HepG2 (cell line): Measurements from ENCODE around the gene BAHCC1. TPM values are rescaled to one million over a fixed set of nuclear protein-coding genes. Genes with fewer than 3 reads are reported as not detected.

Source experiments
- BHLHE40 ChIP-seq: IDR thresholded peaks from 2 replicates; pipeline ENCODE4 v1.6.1; 2011; ENCODE audit warnings: low read length, improper control_type of control experiment
- CBX2 ChIP-seq, 2 experiments: fragments of 200-600 bp in 1 of 2; sonication (generic); formaldehyde crosslinking in 1 of 2; IDR thresholded peaks; 2 replicates each; pipeline versions ENCODE4 v1.7.0 to v1.8.1; 2018 to 2022; ENCODE audit warnings: low read depth in 2 of 2, low read length in 1 of 2, mild to moderate bottlenecking in 1 of 2, missing genetic modification reagents in 1 of 2
- DMAP1 ChIP-seq: IDR thresholded peaks from 2 replicates; pipeline ENCODE4 v1.6.1; 2016
- JDP2 ChIP-seq: sonication (generic); formaldehyde crosslinking; IDR thresholded peaks from 2 replicates; pipeline ENCODE4 v1.8.1; 2022; ENCODE audit warnings: missing genetic modification reagents, borderline replicate concordance
- KAT8 ChIP-seq: IDR thresholded peaks from 2 replicates; pipeline ENCODE4 v1.6.1; 2016; ENCODE audit warnings: missing genetic modification reagents, missing compliant biosample characterization
- MEIS2 ChIP-seq: sonication (generic); formaldehyde crosslinking; IDR thresholded peaks from 2 replicates; pipeline ENCODE4 v1.9.0; 2021; ENCODE audit warnings: mild to moderate bottlenecking, missing genetic modification reagents
- MZF1 ChIP-seq: sonication (generic); formaldehyde crosslinking; IDR thresholded peaks from 2 replicates; pipeline ENCODE4 v1.8.1; 2023; ENCODE audit warnings: mild to moderate bottlenecking, missing genetic modification reagents, borderline replicate concordance
- NCOA2 ChIP-seq: sonication (generic); formaldehyde crosslinking; IDR thresholded peaks from 2 replicates; pipeline ENCODE4 v1.8.0; 2022; ENCODE audit warnings: inconsistent platforms
- PAWR ChIP-seq: sonication (generic); formaldehyde crosslinking; IDR thresholded peaks from 2 replicates; pipeline ENCODE4 v1.4.0; 2020; ENCODE audit warnings: missing genetic modification reagents, mild to moderate bottlenecking, borderline replicate concordance
- REPIN1 ChIP-seq: sonication (generic); formaldehyde crosslinking; IDR thresholded peaks from 2 replicates; pipeline ENCODE4 v1.8.0; 2022; ENCODE audit warnings: missing genetic modification reagents, low read depth, mild to moderate bottlenecking, borderline replicate concordance
- SAP130 ChIP-seq: IDR thresholded peaks from 2 replicates; pipeline ENCODE4 v1.6.1; 2016; ENCODE audit warnings: low read depth
- SP2 ChIP-seq: sonication (generic); formaldehyde crosslinking; IDR thresholded peaks from 2 replicates; pipeline ENCODE4 v1.5.1; 2020; ENCODE audit warnings: mild to moderate bottlenecking, missing genetic modification reagents
- ZFP82 ChIP-seq: sonication (generic); formaldehyde crosslinking; IDR thresholded peaks from 2 replicates; pipeline ENCODE4 v1.5.1; 2020; ENCODE audit warnings: mild to moderate bottlenecking, missing genetic modification reagents, borderline replicate concordance
- ZNF10 ChIP-seq: sonication (generic); formaldehyde crosslinking; IDR thresholded peaks from 2 replicates; pipeline ENCODE4 v1.4.0; 2020; ENCODE audit warnings: mild to moderate bottlenecking, low read depth, missing genetic modification reagents, borderline replicate concordance
- ZNF234 ChIP-seq: sonication (generic); formaldehyde crosslinking; conservative IDR thresholded peaks from 2 replicates; pipeline ENCODE4 v1.5.1; 2020; ENCODE audit warnings: mild to moderate bottlenecking, missing genetic modification reagents
- ZNF235 ChIP-seq: sonication (generic); formaldehyde crosslinking; IDR thresholded peaks from 2 replicates; pipeline ENCODE4 v1.8.1; 2023; ENCODE audit warnings: mild to moderate bottlenecking, missing genetic modification reagents, borderline replicate concordance
- ZZZ3 ChIP-seq: sonication (generic); formaldehyde crosslinking; IDR thresholded peaks from 2 replicates; pipeline ENCODE4 v1.4.0; 2020; ENCODE audit warnings: missing genetic modification reagents, mild to moderate bottlenecking, borderline replicate concordance
- polyA plus RNA-seq, 8 experiments: library from polyadenylated mRNA; depleted of rRNA in 3 of 8; stranded (reverse) in 7 of 8; unstranded in 1 of 8; fragments of >200 nt; fragmentation: Illumina TruSeq in 4 of 8; extraction: Trizol in 4 of 8; gene quantifications; 2 replicates each; pipeline versions ENCODE4 v1.2.1 to v1.2.3, GENCODE V29; 2011 to 2016; ENCODE audit warnings: low read depth in 4 of 8, missing spikeins in 1 of 8, mixed read lengths in 1 of 8; ENCODE audit not compliant: insufficient read depth in 1 of 8
- total RNA-seq, 5 experiments: library from RNA; depleted of rRNA; stranded (reverse); fragments of >200 nt; fragmentation: Illumina TruSeq; extraction: Trizol; gene quantifications; 2 replicates each; pipeline ENCODE4 v1.2.3, GENCODE V29; 2016; ENCODE audit warnings: low read depth in 1 of 5
- TF ChIP-seq, protein P1 (sequence below): sonication (generic); formaldehyde crosslinking; IDR thresholded peaks from 2 replicates; pipeline ENCODE4 v1.4.0; 2020; ENCODE audit warnings: mild to moderate bottlenecking, missing genetic modification reagents
- TF ChIP-seq, protein P2 (sequence below): IDR thresholded peaks from 2 replicates; pipeline ENCODE4 v1.6.1; 2016; ENCODE audit warnings: mild to moderate bottlenecking
- TF ChIP-seq, protein P3 (sequence below): sonication (generic); formaldehyde crosslinking; IDR thresholded peaks from 2 replicates; pipeline ENCODE4 v1.4.0; 2020; ENCODE audit warnings: missing genetic modification reagents
- TF ChIP-seq, protein P4 (sequence below): sonication (generic); formaldehyde crosslinking; IDR thresholded peaks from 2 replicates; pipeline ENCODE4 v1.5.0; 2020; ENCODE audit warnings: missing genetic modification reagents
- TF ChIP-seq, protein P5 (sequence below): sonication (generic); formaldehyde crosslinking; IDR thresholded peaks from 2 replicates; pipeline ENCODE4 v1.9.0; 2021; ENCODE audit warnings: missing genetic modification reagents, borderline replicate concordance

Gene BAHCC1
- total and polyA plus RNA-seq, 2 of the 13 experiments (the other 11 are each of a cell fraction or from before 2014, with no cell fraction given): 1.4 to 1.7 TPM

DNA sequence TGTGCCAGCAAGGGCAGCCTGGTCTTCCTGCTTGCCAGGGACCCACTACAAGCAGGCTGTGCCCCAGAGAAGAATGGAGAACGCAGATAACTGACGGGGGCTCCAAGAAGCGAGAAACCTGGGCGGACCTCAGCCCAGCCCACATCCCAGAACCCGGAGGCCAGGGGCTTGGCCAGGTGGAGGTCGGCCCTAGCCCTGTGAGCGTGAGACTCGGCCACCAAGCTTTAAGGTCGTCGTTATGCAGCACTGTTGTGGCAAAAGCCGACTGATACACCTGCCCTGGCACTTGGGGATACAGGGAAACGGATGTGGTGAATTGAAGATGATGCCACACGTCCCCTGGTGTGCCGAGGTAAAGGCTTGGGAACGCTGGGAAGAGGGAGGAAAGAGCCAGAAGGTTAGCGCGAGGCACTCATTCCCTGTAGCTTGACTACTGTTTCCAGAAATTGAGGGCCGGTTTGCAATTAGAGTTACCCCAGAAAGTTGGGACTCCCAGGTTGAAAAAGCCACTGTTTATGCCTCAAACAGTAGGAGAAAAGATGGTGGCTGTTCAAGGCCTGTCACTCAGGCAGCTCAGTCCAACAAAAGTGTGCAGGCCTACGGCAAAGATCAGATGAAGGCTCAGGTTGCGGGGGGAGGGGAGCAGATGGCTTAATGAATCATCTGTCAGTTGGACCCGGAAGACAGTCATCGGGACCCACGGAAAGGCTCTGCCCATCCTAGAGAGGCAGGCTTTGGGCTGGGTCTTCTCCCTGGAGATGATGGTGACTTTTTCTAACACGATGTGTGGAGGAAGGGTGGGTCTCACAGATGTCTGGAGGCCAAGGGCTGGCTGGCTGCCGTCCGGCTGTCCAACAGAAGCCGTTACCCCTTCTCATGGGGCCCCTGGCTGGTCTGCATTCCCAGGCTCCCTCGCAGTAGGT, 45.6 kb upstream of the BAHCC1 start (continued):
- TF ChIP-seq, protein P1, sequence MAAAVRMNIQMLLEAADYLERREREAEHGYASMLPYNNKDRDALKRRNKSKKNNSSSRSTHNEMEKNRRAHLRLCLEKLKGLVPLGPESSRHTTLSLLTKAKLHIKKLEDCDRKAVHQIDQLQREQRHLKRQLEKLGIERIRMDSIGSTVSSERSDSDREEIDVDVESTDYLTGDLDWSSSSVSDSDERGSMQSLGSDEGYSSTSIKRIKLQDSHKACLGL (CRISPR knock-in tag): no peak
- TF ChIP-seq MEIS2 (CRISPR knock-in tag) (peak; percentile 51; the same call in 1 of the 2 replicates), ZFP82 (0 out of 2 replicates have a peak, but pooled peaks have one; percentile 50), SAP130 (CRISPR knock-in tag) (peak; percentile 88), DMAP1 (peak; percentile 23; the same call in 1 of the 2 replicates), JDP2 (CRISPR knock-in tag) (no peak), NCOA2 (CRISPR knock-in tag) (peak; percentile 19; the same call in 1 of the 2 replicates), SP2 (CRISPR knock-in tag) (no peak), BHLHE40 (peak; percentile 12; the same call in 1 of the 2 replicates), PAWR (CRISPR knock-in tag) (no peak), REPIN1 (CRISPR knock-in tag) (no peak), MZF1 (no peak), CBX2 (IDR thresholded peaks at IDR 0.05; ENCODE audit: low read depth, low read length) (no peak), CBX2 (CRISPR knock-in tag; IDR thresholded peaks at IDR 0.05; ENCODE audit: low read depth) (0 out of 2 replicates have a peak, but pooled peaks have one; percentile 43), KAT8 (CRISPR knock-in tag) (peak; percentile 18; the same call in 1 of the 2 replicates), ZNF235 (CRISPR knock-in tag) (no peak), ZNF234 (no peak), ZZZ3 (no peak), ZNF10 (CRISPR knock-in tag) (no peak)
- TF ChIP-seq, protein P2, sequence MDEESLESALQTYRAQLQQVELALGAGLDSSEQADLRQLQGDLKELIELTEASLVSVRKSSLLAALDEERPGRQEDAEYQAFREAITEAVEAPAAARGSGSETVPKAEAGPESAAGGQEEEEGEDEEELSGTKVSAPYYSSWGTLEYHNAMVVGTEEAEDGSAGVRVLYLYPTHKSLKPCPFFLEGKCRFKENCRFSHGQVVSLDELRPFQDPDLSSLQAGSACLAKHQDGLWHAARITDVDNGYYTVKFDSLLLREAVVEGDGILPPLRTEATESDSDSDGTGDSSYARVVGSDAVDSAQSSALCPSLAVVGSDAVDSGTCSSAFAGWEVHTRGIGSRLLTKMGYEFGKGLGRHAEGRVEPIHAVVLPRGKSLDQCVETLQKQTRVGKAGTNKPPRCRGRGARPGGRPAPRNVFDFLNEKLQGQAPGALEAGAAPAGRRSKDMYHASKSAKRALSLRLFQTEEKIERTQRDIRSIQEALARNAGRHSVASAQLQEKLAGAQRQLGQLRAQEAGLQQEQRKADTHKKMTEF (CRISPR knock-in tag): 0 out of 2 replicates have a peak, but pooled peaks have one; percentile 24
- TF ChIP-seq, protein P3, sequence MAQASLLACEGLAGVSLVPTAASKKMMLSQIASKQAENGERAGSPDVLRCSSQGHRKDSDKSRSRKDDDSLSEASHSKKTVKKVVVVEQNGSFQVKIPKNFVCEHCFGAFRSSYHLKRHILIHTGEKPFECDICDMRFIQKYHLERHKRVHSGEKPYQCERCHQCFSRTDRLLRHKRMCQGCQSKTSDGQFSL: no peak
- TF ChIP-seq, protein P4, sequence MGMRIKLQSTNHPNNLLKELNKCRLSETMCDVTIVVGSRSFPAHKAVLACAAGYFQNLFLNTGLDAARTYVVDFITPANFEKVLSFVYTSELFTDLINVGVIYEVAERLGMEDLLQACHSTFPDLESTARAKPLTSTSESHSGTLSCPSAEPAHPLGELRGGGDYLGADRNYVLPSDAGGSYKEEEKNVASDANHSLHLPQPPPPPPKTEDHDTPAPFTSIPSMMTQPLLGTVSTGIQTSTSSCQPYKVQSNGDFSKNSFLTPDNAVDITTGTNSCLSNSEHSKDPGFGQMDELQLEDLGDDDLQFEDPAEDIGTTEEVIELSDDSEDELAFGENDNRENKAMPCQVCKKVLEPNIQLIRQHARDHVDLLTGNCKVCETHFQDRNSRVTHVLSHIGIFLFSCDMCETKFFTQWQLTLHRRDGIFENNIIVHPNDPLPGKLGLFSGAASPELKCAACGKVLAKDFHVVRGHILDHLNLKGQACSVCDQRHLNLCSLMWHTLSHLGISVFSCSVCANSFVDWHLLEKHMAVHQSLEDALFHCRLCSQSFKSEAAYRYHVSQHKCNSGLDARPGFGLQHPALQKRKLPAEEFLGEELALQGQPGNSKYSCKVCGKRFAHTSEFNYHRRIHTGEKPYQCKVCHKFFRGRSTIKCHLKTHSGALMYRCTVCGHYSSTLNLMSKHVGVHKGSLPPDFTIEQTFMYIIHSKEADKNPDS: no peak
- TF ChIP-seq, protein P5, sequence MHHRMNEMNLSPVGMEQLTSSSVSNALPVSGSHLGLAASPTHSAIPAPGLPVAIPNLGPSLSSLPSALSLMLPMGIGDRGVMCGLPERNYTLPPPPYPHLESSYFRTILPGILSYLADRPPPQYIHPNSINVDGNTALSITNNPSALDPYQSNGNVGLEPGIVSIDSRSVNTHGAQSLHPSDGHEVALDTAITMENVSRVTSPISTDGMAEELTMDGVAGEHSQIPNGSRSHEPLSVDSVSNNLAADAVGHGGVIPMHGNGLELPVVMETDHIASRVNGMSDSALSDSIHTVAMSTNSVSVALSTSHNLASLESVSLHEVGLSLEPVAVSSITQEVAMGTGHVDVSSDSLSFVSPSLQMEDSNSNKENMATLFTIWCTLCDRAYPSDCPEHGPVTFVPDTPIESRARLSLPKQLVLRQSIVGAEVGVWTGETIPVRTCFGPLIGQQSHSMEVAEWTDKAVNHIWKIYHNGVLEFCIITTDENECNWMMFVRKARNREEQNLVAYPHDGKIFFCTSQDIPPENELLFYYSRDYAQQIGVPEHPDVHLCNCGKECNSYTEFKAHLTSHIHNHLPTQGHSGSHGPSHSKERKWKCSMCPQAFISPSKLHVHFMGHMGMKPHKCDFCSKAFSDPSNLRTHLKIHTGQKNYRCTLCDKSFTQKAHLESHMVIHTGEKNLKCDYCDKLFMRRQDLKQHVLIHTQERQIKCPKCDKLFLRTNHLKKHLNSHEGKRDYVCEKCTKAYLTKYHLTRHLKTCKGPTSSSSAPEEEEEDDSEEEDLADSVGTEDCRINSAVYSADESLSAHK (CRISPR knock-in tag): no peak
